Stimulated activated CD8-positive, alpha-beta memory T cell treated with anti-CD3 and anti-CD28 coated beads, Interleukin-7, amount 100 ng/mL, for 24 hours (primary cell): ENCODE results near the gene NOX4.
"Not testable (repeated sequence)": the region's sequence is repeated elsewhere in the genome, so short reads cannot be mapped to it uniquely, and the experiment has no call there.

Experiments
- DNase-seq: peaks from one replicate; pipeline ENCODE4 v3.0.0-alpha.2; 2020; ENCODE audit warnings: low read depth

NOX4 gene

DNA sequence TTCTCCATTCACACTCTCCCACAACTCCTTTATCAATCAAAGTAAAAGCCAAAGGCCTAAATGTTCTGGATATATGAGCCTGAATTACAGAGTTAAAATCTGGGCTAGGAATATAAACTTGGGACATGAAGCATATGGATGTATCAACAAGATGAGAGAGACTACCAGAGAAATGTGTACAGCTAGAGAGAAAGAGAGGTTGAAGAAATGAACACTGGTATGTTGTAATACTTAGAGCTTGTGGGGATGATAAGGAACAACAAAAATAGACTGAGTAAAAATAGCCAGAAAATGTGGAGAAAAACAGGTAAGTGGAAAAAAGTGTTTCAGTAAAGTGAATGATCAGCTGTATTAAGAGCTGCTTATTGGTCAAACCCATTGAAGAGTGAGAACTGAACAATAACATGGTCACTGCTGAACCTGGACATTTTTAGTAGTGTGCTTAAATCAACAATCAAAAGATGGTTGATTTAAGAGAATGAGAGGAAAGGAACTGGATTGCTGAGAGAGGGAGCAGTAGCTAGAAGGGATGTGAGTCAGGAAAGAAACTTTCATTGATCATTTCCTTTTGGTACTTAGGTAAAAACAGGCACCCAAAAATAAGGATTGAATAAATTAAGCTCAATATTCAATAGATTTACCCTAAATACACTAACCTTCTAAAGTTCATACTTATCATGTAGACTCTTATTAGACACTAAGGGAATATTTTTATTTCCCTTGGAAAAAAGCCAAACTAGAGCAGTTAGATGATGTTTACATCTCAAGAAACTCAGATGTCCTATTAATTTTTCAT, 111.0 kb downstream of the NOX4 start:
- not testable (repeated sequence) for DNase-seq

DNA sequence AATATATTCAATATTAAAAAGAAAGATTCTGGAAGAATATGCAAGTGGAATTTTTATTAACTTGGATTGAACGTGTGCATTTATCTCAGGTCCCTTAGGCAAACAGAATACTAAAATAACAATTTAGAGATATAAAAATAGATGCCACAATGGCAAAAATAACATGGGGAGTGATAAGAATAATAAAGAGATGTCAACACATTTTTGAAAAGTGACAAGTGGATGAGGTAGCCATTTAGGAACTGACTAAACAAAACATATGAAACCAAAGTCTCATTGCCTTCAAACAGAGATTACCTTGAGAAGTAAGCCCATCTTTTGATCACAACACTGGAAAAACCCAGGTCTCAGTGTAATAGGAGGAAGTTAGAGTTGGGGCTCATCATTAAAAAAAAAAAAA, 112.2 kb downstream of the NOX4 start:
- not testable (repeated sequence) for DNase-seq

DNA sequence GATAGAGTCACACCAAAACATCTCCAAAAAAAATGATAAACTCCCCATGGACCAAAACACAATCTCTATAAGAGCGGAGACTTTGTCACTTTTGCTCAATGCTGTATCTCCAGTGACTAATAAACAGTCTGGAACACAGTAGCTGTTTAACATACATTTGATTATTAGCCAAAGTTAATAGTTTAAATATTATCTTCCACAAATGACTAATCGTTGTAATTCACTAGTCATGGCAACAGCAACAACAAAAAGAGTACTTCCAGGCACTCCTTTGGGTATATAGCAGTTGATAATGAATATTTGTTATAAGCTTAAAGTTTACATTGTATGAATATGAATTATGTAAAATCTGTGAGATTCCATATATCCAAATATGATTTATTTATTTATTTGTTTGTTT, 121.8 kb downstream of the NOX4 start:
- DNase-seq, result not testable (repeated sequence)

DNA sequence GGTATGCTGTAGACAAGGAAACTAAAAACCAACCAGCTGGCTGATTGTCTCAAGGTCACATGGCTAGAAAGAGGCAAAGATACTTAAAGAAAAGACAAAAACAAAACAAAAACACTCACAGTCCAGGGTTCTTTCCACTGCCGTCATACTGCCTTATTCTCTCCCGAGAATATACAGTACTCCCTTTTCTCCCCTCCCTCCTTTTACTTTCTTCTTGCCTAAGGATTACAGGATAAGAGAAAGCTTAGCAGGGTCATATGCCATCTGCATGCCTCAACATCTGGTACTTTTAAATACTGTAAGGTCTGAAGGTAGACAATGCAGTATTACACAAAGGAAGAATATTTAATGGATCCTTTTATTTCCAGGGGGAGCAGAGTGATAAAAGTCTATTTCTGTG, 126.3 kb downstream of the NOX4 start:
- not testable (repeated sequence) for DNase-seq

DNA sequence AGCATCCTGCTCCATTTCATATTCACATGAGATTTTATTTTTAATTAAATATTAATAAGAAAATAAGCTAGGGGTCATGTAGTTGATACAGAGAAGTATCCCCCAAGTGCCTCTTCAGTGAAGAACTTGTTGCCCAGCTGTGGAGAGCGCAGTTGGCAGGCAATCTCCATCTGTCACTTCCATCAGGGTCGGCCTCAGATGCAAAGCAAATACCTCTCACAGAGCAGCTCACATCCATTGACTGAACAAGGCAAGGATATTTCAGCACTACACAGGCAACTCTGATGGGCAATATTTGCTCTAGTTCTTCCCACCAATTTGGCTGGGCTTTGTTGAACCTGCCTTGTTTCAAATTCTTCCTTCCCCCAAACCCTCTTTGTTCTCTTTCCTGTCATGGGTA, 129.4 kb downstream of the NOX4 start:
- DNase-seq, result no peak

DNA sequence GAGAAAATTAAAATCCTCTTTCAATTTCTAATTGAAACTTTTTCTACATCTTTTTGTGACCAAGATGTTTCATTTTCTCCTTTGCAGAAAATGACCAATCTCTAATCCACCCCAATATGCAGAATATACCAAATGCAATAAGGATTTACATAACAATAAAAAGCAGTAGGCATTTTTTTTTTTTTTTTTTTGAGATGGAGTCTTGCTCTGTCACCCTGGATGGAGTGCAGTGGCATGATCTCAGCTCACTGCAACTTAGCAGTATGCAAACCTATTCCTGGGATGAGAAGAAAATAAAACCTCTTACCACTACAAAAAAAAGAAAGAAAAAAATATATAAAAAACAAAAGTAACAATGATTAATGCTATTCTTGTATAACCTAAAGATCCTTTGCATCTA, 132.0 kb downstream of the NOX4 start:
- not testable (repeated sequence) for DNase-seq

DNA sequence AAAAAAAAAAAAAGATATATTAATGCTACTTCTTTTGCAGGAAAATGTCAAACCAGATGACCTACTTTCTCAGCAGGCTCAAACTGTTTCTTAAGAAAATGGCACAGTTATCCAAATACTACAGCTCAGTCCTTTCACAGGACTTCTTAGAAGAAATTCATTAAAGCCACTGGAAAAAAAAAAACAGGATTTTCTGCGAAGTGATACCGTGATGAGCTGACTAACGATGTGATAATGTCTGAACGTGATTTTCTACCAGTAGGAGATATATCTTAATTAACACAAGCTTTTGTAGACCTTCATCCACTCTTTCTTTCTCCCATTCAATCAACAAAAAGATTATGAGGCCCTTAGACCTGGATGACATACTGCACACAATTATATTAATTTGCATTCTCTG, 132.4 kb downstream of the NOX4 start:
- no peak for DNase-seq

DNA sequence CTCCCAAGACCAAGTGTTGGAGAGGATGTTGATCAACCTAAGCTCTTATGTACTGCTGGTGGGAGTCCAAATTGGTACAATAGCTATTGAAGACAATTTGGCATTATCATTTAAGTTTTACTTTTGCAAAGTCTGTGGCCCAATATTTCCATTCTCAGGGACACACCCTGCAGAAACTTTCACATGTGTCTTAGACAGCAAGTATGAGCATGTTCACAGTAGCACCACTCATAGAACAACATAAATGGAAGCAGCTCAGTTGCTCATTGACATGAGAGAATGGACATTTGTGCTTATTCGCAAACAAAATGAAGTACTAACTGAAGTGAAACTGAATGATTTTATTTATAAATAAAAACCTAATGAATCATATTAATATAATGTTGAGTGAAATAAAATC, 135.5 kb downstream of the NOX4 start:
- no peak for DNase-seq

DNA sequence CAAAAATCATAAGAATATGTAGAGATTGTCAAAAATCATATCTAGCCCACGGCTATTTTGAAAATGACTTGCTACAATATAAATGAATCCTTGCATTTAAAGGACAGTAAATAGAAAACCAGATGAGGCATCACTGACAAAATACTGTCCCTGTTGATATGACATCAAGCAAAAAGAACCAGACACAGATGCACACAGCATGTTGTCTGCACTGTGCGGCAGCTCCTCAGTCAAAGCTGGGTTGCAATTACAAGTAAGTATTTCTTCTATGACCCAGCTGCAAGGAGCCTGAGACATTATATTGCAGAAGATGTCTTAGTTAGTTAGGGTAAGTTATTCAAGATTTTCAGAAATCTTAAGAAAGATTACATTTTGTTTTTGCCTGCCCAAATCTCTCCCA, 136.7 kb downstream of the NOX4 start:
- DNase-seq, result not testable (repeated sequence)

DNA sequence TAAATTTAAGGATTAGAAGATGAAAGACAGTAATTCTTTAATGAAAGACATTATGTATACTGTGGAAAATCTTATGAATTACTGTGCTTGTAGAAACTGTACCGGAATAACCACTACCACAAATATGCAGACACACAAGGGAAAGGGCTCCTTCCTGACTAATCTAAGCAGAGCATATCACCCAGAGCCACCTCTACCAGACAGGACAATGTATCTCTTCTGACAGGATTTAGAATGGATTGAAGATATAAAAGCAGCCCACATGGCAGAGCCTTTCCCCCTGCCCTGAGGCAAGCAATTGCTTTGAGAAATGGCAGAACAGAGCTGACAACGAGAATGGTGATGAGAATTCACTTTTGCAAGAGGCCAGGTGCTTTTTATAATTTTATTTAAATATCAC, 144.1 kb downstream of the NOX4 start:
- no peak for DNase-seq

DNA sequence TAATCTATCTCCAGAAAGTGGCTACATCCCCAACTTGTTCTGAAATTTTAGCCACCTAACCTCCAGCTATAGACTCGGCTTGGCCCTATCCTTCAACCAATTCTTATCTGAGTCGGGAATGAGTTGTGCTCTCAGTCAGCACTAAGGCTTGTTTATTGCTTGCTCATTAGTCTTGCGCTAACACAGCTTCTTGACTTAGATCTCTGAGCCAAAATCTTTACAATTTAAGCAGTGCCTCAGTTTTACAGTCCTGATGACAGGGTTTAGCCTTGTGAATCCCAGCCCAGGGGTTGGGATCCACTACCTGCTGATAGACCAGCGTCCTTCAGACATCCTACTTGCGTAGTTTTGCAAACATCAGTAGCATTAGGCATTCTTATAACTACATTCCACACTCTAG, 144.6 kb downstream of the NOX4 start:
- DNase-seq, result no peak

DNA sequence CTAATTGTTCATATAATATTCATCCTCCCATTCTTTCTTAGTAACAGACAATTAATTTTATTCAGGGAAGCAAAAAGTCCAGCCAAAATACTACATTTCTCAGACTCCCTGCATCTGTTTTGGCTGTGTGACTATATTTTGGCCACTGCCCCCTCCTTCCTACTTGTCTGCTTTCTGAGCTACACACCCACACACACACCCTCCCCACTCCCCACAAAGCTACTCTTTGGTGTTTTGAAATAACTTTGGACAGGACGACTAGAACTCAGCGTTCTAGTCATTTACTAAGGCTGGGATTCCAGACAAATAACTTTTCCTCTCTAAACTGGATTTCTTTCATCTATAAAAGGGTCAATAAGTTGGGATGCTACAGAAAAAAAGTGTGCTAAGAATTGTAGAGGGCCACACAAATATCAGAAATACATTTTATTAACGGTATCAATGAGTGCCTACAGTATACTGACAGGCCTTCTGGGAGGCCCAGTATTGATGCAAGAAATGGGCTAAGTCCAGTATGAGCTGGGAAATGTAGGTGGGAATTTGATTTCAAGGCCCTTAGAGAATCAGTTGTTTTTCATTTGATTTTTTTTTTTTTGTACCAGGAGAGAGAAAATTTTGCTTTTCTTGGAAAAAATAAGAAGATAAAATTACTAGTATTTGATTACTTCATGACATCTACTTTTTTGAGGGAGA, 148.1 kb downstream of the NOX4 start:
- not testable (repeated sequence) for DNase-seq

DNA sequence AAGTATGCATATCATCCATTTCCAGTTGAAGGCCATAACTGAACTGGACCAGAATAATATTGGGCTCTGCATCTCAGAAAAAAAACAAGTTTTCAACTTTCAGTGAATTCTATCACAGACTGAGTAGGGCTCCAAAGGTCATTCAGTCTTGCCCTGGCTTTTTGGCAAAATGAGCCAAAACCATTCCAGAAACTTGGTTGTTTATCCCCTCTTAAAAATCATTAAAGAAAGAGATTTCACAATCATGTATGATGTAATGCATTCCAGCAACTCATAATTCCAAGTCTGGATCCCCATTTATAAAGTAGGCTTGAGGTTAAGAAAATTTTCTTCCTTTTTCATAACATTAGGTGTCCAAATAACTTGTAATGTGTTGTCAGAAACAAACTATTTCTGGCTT, 150.7 kb downstream of the NOX4 start:
- not testable (repeated sequence) for DNase-seq

DNA sequence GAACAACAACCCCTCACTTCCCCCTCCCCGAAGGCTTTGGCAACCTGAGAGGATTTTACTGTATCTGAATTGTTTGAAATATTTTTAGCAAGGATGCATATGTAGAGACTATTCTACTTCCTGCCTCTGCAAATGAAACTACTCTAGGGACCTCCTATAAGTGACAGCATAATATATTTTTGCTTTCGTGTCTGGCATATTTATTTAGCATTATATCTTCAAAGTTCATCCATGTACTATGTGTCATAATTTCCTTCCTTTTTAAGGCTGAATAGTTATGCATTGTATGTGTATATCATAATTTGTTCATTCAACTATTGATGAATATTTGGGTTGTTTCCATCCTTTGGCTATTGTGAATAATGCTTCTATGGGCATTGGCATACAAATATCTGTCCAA, 153.1 kb downstream of the NOX4 start:
- not testable (repeated sequence) for DNase-seq

DNA sequence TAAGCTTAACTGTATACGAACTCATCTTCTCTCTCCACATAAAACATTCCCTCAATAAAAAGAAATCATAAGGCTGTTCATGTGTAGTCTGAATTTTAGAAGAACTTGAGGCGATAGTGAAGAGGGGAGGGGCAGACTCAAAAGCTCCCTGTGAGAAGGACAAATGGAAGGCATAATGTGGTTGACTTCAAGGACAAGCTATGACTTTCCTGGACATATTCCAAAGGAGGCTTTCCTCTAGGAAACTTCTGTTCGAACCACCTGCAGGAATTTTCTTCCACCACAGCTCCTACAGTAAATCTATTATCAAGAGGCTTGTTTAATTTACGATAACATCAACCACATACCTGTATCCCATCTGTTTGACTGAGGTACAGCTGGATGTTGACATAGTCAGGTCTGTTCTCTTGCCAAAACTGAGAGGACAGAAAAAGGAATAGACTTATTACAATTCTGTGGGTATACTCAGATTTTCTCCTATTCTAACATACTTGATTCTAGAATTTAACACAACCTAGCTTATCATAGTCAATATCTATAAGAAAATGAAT, 154.0 kb downstream of the NOX4 start:
- not testable (repeated sequence) for DNase-seq

DNA sequence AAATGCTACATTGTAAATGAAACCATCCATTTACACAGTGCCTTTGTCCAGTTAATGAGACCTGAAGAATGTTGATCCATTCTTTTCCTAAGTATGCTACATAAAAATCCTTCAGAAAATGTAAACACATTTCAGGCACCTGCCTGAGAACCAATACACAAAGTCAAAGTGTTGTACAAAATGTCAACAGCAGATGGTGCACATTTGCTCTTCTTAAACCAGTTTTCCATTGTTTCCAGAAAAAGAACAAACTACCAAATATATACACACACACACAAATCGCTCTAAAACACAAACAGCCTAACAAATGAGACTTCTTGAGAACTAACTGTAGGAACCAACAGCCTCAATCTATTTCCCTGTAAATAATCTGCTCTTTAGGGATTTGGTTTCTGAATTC, 157.5 kb downstream of the NOX4 start:
- DNase-seq, result not testable (repeated sequence)

DNA sequence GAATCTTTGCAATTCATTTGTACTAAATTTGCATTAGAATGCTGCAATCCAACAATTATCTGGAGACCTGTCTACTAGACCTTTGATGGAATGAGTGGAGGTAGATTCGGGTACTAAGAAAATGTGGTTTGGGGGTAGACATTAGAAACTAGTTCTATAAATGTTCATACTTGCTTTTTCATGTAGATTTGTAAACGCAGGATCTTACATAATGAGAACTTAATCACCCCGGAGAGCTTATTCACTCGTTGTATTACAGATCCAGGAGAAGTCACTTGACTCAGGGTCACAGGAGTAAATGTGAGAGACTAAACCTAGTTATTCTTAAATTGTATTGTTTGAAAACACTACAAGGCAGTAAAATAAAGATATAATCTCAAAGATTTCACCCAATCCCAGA, 159.2 kb downstream of the NOX4 start:
- not testable (repeated sequence) for DNase-seq

DNA sequence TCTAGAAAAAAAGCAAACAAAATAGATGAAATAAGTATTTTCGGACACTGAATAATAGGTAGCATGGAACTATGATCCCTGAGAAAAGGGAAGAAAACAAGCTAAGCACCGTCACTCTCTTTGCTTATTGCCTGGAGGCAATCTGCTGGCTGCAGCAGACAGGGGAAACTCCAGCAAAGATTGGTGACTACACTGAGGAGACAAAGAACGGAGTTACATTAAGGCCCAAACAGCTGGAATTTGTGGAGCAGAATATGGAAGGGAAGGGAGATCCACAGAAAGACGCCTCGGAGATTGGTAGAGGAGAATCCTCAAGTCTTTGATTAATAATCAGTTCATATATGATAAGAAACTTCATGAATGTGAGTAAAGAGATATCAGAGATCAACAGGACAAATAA, 163.3 kb downstream of the NOX4 start:
- DNase-seq, result no peak

DNA sequence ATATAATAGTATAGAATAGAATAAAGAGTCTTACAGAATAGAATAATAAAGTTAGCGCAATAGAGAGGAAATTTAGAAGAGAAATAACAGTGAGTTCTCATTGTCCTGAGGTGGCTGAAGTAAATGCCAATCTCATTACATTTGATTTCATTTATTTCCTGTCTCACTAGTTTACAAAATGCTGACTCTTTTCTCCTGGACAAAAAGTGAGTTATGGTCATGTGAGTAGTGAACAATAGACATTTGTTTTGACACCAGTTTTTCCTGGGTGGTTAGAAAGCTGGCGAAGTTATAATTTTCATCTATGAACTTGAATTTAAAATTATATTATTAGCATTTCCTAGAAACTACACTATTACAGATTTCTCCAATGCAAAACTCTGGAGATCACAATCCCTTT, 169.8 kb downstream of the NOX4 start:
- no peak for DNase-seq

DNA sequence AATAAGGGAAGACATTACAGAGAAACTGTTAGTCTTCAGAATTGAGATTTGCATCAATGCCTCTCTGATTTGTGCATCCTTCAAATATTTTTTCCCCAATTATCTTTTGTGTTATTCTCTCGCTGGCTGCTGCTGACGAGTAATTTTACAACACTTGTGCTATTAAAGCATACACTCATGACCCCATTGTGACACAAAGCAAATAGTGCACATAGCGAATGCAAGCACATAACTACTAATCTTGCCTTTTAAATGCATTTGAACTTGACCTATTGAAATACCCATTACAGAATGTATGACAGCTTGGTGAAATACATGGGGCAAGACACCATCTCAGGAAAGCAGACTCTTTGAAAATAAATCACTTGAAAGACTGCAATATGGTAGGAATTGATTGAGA, 180.6 kb downstream of the NOX4 start:
- not testable (repeated sequence) for DNase-seq

DNA sequence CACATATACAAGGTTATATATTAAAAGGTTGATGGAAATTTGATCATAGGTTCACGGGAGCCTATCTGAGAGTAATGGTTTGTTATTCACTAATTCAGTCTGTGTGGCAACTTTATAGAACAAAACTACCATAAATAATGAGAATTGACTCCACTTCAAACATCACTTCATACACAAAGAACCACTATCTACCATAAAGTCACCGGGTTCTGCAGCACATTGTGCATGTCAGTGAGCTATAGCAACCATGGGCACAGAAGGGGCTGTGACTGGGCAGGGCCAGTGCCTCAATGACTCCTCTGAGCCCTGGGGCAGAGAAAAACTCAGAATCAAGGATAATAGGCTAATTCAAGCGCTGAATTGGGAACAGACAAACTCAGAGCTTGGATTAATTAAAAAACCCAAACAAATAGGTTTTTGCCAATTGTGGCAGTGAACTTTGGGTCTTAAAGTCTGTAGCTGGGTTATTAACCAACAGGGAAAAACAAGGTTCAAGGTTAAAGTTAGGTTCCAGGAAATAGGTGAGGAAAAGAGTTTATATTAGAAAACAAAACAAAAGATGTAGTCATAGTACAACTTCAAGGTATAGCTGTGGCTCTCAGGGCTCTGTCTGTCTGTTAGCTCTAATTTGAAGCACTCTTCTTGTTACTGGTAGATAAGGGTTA, 181.7 kb downstream of the NOX4 start:
- DNase-seq, result not testable (repeated sequence)

DNA sequence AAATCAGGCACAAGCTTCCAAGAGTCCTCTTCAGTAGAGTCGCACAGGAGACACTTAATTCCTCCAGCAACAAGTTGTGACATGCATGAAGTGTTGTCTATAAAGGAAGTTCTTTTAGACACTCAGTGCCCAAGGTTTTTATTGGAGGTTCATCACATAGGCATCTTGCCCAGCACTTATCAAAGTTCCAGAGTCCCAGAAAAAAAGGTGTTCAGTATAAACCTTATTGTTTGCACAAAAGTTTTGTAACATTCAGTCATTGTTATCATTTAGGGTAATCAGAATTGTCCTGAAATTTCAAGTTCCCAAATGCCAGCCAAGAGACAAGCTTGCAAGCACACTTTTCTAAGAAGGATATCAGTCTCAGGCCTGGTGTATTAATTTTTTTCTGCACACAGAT, 182.9 kb downstream of the NOX4 start:
- DNase-seq, result not testable (repeated sequence)

DNA sequence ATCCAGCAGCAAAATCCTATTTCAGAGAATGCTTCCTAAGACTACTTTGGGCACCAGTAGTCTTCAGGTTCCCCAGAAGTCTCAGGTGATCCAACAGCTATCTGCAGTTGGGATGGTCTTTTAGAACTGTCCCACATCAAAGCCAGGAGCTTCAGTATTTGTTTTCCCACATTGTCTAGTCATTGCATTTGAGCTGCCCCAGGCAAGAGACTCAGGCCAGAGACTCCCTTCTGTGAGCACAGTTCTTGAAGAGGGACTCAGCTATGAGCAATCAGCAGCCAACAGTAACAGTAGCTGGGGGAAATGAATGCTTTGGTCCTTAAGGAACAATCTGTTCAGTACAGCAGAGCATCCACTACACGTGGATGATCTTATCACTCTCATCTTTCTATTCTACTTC, 188.1 kb downstream of the NOX4 start:
- not testable (repeated sequence) for DNase-seq
